Heart left ventricle (tissue), 16 donors: ENCODE measurements around the gene CPA5. TPM values are rescaled to one million over a fixed set of nuclear protein-coding genes. Genes with fewer than 3 reads are reported as not detected.

Experiments used
- ATAC-seq, 4 donors: fragments of 200-7000 bp; cut with Tn5 transposase; one replicate each; pipeline ENCODE4 v1.9.1; 2020 to 2022; ENCODE audit warnings: moderate library complexity in 4 of 4, mild to moderate bottlenecking in 3 of 4, moderate number of reproducible peaks in 1 of 4
- DNase-seq, 5 donors: peaks; one replicate each; pipeline ENCODE4 v3.0.0-alpha.2; 2020
- H3K27ac ChIP-seq, 12 donors: fragments of 200-600 bp; sonication (generic) in 4 of 12; one replicate each; pipeline versions ENCODE4 v1.5.0 to v1.8.0; 2016 to 2022; ENCODE audit warnings: mild to moderate bottlenecking in 2 of 12
- H3K27me3 ChIP-seq, 9 donors: fragments of 200-600 bp; sonication (generic) in 2 of 9; one replicate each; pipeline versions ENCODE4 v1.5.1 to v1.8.0; 2016 to 2022; ENCODE audit warnings: mild to moderate bottlenecking in 3 of 9
- H3K36me3 ChIP-seq, 9 donors: fragments of 200-600 bp; sonication (generic) in 2 of 9; one replicate each; pipeline versions ENCODE4 v1.5.0 to v1.8.0; 2018 to 2022; ENCODE audit warnings: mild to moderate bottlenecking in 2 of 9
- H3K4me1 ChIP-seq, 12 donors: fragments of 200-600 bp; sonication (generic) in 4 of 12; one replicate each; pipeline versions ENCODE4 v1.5.0 to v1.8.0; 2016 to 2022; ENCODE audit warnings: mild to moderate bottlenecking in 3 of 12
- H3K4me3 ChIP-seq, 12 donors: fragments of 200-600 bp; sonication (generic) in 4 of 12; one replicate each; pipeline versions ENCODE4 v1.5.0 to v1.8.0; 2017 to 2022; ENCODE audit warnings: mild to moderate bottlenecking in 9 of 12, moderate library complexity in 4 of 12
- H3K9me3 ChIP-seq, 12 donors: fragments of 200-600 bp; sonication (generic) in 4 of 12; one replicate each; pipeline versions ENCODE4 v1.5.0 to v1.8.0; 2016 to 2022; ENCODE audit warnings: mild to moderate bottlenecking in 1 of 12
- POLR2A ChIP-seq, 2 donors: fragments of 450-650 bp; IDR thresholded peaks; one replicate each; pipeline ENCODE4 v1.6.1; 2017; ENCODE audit warnings: antibody characterized with exemption in 2 of 2, mild to moderate bottlenecking in 2 of 2, moderate library complexity in 2 of 2
- WGBS, 4 donors: extraction: QIAGEN DNeasy Blood & Tissue Kit in 2 of 4; methylation state at CpG; one replicate each; pipeline versions ENCODE4 v1.1.5 to v1.1.7; 2013 to 2018; 5-methylcytosine and 5-hydroxymethylcytosine counted together
- intact Hi-C, 10 donors: fragments of 100-400 bp; cut with DNase I; formaldehyde crosslinking; loops; one replicate each; pipeline versions ENCODE4 v1.11.1 to v1.14.2; 2022
- polyA plus RNA-seq, 2 donors: library from polyadenylated mRNA; stranded (reverse); fragments of 200-250 nt; gene quantifications; one replicate each; pipeline ENCODE4 v1.2.3, GENCODE V29; 2013
- total RNA-seq, 9 donors: library from RNA; depleted of rRNA in 2 of 9; stranded (reverse); fragments of >200 nt in 2 of 9; fragmentation: NEBNext Ultra II Directional in 3 of 9; extraction: Animal tissue kit (Norgen Biotek cat#: 25700) in 3 of 9; gene quantifications; one replicate each; pipeline versions ENCODE4 v1.1.0 to v1.2.4, GENCODE V29; 2016 to 2023
- TF ChIP-seq, protein P1 (sequence below), 12 donors: fragments of 200-600 bp; sonication (generic) in 4 of 12; IDR thresholded peaks; one replicate each; pipeline versions ENCODE4 v1.5.0 to v1.8.0; 2018 to 2022; ENCODE audit warnings: antibody characterized with exemption in 12 of 12, mild to moderate bottlenecking in 5 of 12
- donor health status: ischemic (EF 13 %, LVEDD 7.1; RV severe dilation, severe dysfunction).
- donor health status: healthy with polysubstance abuse.
- donor health status: DM: no; HTN: yes; CAD: no.
- donor health status: DM: no; HTN: no; CAD: no.
- donor health status: ischemic (EF 25% LVEDD 6.9; RV normal size, moderate dysfunction).
- donor health status: ischemic (EF 25% LVEDD 5.7; RV mildly dilated, moderate dysfunction).
- donor health status: healthy.
- donor health status: DM: yes; HTN: yes; CAD: no.
- donor health status: ischemic (EF 35%, LVEDD 5.7; RV mildly dilated, moderate dysfunction).
- donor health status: nonischemic (EF 11% LVEDD 7.7; RV severe dilation, severe dysfunction).
- donor health status: DM: yes; HTN: yes; CAD: no.
- donor health status: PGD.
- donor health status: ischemic (EF 29% LVEDD 5.4; RV normal size, mild dysfunction).
- donor health status: nonischemic (EF 23%, LVEDD 6.1; RV moderate dilation, normal function).

CPA5 gene
- total and polyA plus RNA-seq, 11 donors = not detected

DNA sequence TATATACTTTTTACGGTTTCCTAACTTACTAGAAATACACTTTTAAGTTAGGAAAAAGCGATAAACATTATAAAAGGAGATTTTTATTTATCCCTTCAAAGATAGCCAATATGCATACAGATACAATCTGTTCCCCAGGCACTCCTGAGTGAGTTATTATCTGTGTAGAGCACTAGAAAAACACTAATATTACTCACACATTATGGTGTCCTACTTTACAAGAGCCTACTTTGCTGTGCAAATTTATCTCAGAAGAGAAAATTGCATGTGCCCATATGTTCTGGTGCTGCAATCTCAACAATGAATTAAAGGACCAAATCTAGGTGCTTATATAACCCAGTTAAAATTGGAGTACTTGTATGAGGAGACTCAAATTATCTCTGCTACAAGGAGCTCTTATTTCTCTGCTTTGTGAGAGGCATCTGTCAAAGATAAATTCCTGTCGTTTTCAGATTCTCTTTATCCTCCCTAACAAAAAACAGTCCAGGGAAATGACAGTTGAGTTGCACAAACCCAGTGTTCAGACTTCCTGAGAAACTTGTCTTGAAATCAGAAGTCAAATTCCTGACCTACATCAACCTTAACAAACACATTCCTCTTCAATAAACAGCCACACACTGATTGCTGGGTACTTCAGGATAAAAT lies 64.6 kb downstream of the CPA5 start:
- H3K36me3 ChIP-seq = peaks cover 0 to 4% (median 0%) of the 10 kb centered on the region in 9 donors
- no peak overlapping the region for H3K27ac ChIP-seq
- intact Hi-C loops = no loop called here
- DNase-seq (no peak), ATAC-seq (no peak)
- TF ChIP-seq POLR2A (IDR thresholded peaks at IDR 0.05) = no peak
- TF ChIP-seq, protein P1, sequence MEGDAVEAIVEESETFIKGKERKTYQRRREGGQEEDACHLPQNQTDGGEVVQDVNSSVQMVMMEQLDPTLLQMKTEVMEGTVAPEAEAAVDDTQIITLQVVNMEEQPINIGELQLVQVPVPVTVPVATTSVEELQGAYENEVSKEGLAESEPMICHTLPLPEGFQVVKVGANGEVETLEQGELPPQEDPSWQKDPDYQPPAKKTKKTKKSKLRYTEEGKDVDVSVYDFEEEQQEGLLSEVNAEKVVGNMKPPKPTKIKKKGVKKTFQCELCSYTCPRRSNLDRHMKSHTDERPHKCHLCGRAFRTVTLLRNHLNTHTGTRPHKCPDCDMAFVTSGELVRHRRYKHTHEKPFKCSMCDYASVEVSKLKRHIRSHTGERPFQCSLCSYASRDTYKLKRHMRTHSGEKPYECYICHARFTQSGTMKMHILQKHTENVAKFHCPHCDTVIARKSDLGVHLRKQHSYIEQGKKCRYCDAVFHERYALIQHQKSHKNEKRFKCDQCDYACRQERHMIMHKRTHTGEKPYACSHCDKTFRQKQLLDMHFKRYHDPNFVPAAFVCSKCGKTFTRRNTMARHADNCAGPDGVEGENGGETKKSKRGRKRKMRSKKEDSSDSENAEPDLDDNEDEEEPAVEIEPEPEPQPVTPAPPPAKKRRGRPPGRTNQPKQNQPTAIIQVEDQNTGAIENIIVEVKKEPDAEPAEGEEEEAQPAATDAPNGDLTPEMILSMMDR (IDR thresholded peaks at IDR 0.05) = no peak
- peaks cover 0 to 7% (median 2%) of the 10 kb centered on the region in 12 donors for H3K4me1 ChIP-seq
- H3K9me3 ChIP-seq = no peaks in the 10 kb centered on the region
- no peak overlapping the region for H3K4me3 ChIP-seq
- WGBS, 4 donors = 62 to 65% (median 64%) methylated on average over 3 of the region's 3 CpGs
- no peaks in the 10 kb centered on the region for H3K27me3 ChIP-seq

DNA sequence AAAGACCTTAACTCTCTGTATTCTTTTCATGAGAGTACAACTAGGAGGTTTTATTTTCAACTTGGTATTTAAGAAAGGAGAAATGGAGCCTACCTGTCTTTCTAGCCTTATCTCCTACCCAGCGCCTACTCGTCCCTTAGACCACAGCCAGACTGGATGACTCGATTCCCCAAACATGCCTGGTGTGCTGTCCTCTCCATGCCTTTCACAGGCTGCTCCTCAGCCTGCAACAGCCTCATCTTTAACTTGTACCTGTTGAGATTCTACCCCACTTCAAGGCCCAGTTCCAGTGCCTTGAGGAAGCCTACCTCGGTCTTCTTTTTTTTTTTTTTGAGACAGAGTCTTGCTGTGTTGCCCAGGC lies 65.1 kb downstream of the CPA5 start:
- Histone ChIP-seq H3K36me3 (no peaks in the 10 kb centered on the region), H3K27ac (no peak overlapping the region), H3K4me3 (no peak overlapping the region), H3K4me1 (peaks cover 0 to 7% (median 2%) of the 10 kb centered on the region in 12 donors), H3K9me3 (no peaks in the 10 kb centered on the region), H3K27me3 (no peaks in the 10 kb centered on the region)
- TF ChIP-seq, protein P1 (IDR thresholded peaks at IDR 0.05) = no peak
- TF ChIP-seq POLR2A (IDR thresholded peaks at IDR 0.05) = no peak
- no peak for ATAC-seq
- intact Hi-C loops = no loop called here
- WGBS, 4 donors = 75 to 85% (median 78%) methylated on average over 4 of the region's 4 CpGs
- no peak for DNase-seq

DNA sequence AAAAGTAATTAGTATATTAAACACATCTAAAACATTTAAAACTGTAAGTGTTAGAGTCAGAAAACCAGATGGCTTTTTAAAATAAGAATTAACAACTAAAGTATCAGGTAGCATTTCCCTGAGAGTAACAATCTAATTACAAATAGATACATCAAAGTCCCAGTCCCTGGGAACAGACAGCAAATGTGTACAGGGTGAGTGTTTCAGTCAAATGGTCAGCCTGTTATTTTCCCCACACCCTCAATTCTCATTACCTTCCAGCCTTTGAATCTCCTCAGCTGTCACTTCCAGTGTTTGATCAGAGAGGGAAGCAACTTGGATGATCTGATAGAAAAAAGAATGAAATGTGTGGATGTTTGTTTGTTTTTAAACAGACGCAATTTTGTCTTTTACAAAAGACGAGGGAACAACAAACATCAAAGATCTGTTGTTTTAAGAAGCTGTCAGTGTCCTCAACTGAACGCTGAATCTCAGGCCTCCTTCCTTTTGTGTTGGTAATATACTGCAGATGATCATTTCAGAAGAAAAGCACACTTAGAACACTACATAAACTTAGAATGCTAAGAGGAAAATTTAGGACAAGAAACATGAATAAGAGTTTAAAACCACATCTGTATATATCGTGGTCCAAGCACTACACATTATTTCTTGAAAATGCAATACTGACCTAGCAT lies 66.4 kb downstream of the CPA5 start:
- ATAC-seq = no peak
- DNase-seq = no peak
- intact Hi-C loops = no loop called here
- Histone ChIP-seq H3K9me3 (no peaks in the 10 kb centered on the region), H3K4me1 (peaks cover 0 to 12% (median 2%) of the 10 kb centered on the region in 12 donors), H3K36me3 (no peaks in the 10 kb centered on the region), H3K27me3 (no peaks in the 10 kb centered on the region), H3K4me3 (no peak overlapping the region), H3K27ac (no peak overlapping the region)
- WGBS, 4 donors = 78 to 84% (median 83%) methylated on average over 4 of the region's 4 CpGs
- no peak for TF ChIP-seq POLR2A (IDR thresholded peaks at IDR 0.05)
- TF ChIP-seq, protein P1 (IDR thresholded peaks at IDR 0.05) = no peak

DNA sequence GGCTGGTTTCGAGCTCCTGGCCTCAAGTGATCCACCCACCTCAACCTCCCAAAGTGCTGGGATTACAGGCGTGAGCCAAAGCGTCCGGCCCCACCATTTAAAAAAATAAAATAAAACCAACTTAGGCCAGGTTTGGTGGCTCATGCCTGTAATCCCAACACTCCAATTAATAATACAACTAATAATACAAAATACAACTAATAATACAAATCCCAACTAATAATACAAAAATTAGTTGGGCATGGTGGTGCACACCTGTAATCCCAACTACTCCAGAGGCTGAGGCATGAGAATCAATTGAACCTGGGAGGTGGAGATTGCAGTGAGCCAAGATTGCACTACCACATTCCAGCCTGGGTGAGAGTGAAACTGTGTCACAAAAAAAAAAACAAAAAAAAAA lies 68.6 kb downstream of the CPA5 start:
- Histone ChIP-seq H3K36me3 (no peaks in the 10 kb centered on the region), H3K27me3 (no peaks in the 10 kb centered on the region), H3K4me1 (peaks cover 0 to 12% (median 2%) of the 10 kb centered on the region in 12 donors), H3K9me3 (no peaks in the 10 kb centered on the region), H3K4me3 (no peak overlapping the region), H3K27ac (no peak overlapping the region)
- no peak for DNase-seq
- TF ChIP-seq, protein P1 (IDR thresholded peaks at IDR 0.05) = no peak
- TF ChIP-seq POLR2A (IDR thresholded peaks at IDR 0.05) = no peak
- WGBS, 4 donors = 84 to 98% (median 97%) methylated on average over 4 of the region's 4 CpGs
- intact Hi-C loops = no loop called here
- no peak for ATAC-seq
